ENCODE measurements around the gene FASN.

The FASN gene

DNA sequence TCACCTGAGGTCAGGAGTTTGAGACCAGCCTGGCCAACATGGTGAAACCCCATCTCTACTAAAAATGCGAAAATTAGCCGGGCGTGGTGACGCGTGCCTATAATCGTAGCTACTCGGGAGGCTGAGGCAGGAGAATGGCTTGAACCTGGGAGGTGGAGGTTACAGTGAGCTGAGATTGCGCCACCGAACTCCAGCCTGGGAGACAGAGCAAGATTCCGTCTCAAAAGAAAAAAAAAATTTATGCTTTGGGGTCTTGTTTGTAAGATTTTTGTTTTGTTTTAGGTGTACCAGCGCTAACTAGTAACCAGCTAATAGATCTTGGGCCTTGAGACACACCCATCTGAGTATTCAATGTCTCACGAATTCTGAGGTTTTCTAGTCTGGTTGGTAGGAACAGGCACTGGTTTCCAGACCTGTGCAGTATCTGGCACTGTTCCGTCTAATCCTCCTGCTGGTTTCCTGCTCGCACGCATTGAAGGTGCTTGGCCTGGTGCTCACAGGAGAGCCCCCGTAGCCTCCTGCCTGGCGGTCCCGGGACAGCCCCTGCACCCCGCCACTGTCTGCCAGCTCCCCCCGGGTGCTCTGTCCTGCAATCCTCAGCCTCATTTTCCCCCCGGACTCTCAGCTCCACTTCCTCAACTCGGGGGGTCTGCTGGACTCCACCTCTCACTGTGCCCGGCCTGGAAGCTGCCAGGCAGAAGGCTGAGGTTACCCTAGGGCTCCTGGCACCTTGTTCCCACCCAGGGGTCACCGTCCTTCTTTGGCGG is 21.8 kb downstream of the FASN start:
- DNase-seq (ENCODE audit: low spot score) = no peak

DNA sequence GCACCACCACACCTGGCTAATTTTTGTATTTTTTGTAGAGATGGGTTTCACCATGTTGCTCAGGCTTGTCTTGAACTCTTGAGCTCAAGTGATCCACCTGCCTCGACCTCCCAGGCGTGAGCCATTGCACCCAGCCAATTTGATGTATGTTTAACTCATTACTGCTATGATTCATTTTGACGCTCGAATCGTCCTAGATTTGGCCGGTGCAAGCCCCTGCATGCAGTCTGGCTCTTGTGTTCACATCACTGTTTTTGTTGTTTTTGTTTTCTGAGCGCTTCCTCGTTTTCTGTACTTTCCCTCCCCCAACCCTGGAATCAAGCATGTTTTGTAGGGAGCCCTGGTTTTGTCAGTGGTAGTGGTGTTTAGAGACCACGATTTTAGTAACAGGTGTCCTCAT is 24.6 kb downstream of the FASN start:
- no peak for DNase-seq (ENCODE audit: low spot score)

GRCh38 chr17:82072827-82073226 is 25.2 kb downstream of the FASN start:
- no peak for DNase-seq (ENCODE audit: low spot score)

- no peak for DNase-seq (ENCODE audit: low spot score)
Measured at GRCh38 chr17:82070611-82071010, 27.4 kb downstream of the FASN start.

GRCh38 chr17:82065638-82066303 is 32.3 kb downstream of the FASN start, which contains the start of gene DUS1L:
Gene DUS1L (minus strand): TSS chr17:82065804. CDS start chr17:82065059, 745 bp downstream.
- peak; percentile 49 for DNase-seq (ENCODE audit: low spot score)

GRCh38 chr17:82065193-82065637 is 32.8 kb downstream of the FASN start:
- peak; percentile 12 for DNase-seq (ENCODE audit: low spot score)

DNA sequence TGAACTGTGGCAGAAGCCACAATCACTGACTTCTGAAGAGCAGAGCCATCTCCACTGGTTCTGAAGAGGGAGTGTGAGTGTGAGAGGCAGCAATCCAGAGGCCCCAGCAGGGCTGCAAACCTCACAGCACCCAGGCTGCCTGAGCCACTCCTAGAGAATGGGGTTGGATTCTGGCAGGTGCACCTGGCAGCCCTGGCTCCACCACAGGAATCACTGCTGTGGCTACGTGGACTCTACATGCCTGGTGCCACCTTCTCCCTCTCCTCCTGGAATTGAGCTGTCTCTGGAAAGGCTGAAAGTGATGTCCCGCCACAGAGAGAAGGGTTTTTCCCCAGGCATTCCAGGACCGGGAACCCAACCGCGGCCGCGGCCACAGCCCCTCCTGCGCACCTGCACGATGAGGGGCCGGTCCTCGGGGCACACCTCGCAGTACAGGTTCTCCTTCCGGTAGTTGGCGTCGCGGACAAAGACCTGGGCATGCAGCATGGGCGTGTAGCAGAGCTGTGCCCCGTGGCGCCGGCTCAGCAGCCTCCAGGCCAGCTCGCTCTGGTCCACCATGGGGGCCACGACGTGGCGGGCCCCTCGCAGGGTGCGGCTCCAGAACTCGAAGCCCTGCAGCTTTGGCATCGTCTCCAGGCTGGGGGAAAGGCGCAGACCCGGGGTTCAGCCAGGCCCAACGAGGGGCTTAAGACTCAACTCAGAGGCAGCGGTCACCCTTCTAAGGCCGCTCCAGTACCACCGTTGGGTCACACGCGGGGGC is 33.4 kb downstream of the FASN start:
- no peak for DNase-seq (ENCODE audit: low spot score)

DNA sequence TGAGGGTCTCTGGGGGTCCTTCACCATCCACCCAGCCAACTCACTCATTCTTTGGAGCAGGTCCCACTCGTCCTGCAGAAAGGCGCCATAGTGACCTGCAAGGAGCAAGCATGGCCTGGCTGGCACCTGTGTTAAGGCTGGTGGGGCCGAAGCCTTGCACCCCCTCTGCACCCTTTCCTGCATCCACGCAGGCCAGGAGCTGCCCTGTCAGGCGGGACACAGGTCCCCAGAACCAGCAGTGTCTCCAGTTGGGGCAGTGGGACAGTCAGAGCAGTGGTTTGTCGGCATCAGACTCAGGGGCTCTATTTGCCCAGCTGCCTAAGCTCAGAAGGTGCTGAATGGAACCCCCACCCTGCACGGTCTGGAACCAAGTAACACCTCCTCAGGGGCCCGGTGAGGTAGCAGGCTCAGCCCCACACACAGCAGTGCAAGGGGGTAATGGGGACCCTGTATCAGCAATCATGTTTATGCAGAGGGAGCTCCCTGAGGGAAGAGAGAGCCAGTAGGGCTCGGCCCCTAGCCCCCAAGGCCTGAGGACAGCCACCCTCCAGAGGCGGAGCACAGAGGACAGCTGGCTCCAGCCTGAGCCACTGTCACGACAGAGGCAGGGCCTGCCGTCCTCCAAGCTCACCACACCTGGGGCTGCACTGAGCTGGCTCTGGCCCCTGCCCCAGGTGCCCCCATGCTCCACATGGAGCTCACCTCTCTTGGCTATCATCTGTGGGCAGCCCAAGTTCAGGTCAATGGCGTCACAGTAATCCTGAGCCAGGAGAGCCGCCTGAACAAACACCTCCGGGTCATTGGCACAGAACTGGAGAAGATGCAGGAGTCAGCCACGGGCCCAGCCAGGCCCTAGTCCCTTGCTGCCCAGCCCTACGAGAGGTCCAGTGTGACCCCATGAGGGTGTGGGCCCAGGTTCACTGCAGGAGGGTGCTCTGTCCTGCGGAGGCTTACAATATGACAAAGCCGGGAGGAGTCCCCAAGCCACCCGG is 34.3 kb downstream of the FASN start:
- DNase-seq (ENCODE audit: low spot score) = no peak

- no peak for DNase-seq (ENCODE audit: low spot score)
Measured at GRCh38 chr17:82062984-82063368, 35.1 kb downstream of the FASN start.

GRCh38 chr17:82062076-82062983 is 35.7 kb downstream of the FASN start:
- DNase-seq (ENCODE audit: low spot score) = no peak

DNA sequence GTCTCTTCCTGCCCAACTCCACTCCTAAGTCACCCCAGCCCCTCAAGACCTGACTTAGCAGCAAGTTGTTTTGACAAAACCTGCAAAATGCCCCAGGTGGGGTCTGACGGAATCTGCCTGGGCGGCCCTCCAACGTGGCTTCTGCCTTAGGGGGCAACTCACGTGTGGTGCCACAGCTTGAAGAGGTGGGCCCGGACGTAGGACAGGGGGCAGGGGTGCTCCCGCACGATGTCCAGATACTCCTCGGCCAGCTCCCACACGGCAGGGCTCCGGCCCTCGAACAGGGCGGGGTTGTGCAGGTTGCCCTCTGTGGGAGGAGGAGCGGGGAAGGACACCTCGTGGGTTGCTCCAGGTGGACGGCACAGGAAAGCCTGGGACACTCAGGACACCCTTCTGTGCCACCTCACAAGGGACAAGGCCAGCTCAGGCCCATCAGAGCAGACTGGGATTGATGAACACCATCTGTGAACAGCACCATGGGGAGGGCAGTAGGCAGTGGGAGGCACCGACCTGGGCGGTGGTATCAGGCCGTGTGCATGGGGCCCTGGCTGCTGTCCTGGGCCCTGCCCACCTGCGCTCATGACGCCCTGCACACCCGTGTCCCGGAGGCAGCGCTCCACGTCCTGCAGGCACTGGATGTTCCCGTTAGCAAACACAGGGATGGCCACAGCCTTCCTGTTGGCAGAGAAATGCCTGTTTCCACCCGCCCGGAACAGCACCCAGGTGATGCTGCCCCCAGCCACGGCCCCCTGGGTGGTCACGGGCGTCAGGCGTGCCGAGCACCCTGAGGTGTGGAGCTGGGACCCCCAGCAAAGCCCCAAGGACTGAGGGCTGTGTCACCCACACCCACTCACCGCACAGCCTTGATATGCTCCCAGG is 36.8 kb downstream of the FASN start:
- DNase-seq (ENCODE audit: low spot score) = no peak

- no peak for DNase-seq (ENCODE audit: low spot score)
Measured at GRCh38 chr17:82060614-82061013, 37.4 kb downstream of the FASN start.

- no peak for DNase-seq (ENCODE audit: low spot score)
Measured at GRCh38 chr17:82060001-82060380, 38.0 kb downstream of the FASN start.

DNA sequence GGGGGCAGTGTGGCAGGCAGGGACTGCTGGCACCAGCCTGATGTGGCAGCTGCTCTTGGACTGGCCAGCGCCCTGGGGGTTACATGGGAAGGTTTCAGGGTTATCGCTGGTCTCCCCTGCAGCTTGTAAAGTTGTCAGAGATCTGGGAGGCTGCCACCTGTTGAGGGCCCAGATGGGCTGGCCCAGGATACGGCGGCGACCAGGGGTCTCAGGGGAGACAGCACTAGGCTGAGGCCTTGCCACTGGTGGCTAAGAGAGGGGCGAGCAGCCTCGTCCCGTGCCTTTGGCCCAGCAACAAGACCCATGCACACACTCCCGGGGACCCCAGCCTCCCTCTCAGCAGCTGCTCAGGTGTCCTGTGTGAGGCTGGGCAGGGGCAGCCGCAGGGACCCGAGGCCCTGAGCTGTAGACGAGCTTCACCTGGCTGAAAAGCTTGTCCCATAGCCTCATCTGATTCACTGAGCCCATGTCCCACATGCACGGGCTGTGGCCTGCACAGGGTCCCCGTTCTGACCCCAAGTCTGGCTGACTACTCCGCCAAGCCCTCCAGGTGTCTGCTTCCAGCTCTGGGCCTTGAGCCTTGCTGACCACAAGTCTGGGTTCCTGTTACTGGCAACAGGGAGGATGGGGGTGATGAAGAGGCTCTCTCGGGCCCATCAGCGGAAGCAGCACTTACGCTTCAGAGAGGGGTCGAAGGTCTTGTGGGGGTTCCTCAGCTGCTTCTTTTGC is 38.6 kb downstream of the FASN start:
- no peak for DNase-seq (ENCODE audit: low spot score)

DNA sequence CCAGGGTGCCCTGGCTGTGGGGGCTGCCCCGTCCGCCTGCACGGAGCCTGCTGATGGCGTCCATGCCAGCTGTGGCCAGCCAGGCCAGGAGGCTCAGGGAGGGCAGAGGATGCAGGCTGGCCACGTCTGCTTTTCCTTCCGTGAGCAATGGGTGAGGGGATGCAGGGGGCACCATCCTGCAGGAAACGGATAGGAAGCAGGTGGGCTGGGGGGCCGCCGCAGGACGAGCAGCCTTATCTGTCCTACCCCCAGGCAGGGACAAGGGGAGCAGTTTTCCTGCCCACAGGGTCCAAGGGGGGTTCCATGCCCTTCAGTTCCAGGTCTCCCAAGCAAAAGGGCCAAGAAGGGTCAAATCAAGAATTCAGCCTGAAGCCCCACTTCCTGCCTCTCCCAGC is 39.2 kb downstream of the FASN start:
- DNase-seq (ENCODE audit: low spot score) = no peak

DNA sequence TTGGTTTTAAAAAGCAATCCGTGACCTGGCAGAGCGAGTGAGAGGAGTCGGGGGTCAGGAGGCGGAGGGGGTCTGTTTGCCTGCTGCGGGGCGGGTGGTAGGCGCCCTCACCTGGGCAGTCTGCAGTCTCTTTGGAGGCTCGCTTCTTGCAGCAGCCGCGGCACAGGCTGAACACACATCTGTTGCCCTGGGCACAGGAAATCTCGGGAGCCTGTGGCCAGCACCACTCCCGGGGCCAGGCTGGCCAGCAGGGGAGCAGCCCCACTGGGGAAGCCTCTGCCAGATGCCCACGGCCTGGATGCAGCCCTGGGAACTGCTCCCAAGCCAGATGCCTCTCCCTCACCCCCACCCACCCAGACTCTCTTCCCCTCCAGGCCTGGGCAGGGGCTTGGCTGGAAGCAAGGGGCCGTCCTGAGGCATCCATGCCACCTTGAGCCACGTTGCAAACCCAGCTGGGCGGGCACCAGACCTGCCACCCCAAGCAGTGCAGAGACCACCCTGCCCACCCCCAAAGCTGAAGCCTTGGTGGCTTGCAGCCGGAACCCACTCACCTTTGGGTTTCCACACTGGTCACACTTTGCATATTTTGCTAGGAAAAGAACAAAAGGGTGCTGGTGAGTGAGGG is 39.7 kb downstream of the FASN start:
- no peak for DNase-seq (ENCODE audit: low spot score)

DNA sequence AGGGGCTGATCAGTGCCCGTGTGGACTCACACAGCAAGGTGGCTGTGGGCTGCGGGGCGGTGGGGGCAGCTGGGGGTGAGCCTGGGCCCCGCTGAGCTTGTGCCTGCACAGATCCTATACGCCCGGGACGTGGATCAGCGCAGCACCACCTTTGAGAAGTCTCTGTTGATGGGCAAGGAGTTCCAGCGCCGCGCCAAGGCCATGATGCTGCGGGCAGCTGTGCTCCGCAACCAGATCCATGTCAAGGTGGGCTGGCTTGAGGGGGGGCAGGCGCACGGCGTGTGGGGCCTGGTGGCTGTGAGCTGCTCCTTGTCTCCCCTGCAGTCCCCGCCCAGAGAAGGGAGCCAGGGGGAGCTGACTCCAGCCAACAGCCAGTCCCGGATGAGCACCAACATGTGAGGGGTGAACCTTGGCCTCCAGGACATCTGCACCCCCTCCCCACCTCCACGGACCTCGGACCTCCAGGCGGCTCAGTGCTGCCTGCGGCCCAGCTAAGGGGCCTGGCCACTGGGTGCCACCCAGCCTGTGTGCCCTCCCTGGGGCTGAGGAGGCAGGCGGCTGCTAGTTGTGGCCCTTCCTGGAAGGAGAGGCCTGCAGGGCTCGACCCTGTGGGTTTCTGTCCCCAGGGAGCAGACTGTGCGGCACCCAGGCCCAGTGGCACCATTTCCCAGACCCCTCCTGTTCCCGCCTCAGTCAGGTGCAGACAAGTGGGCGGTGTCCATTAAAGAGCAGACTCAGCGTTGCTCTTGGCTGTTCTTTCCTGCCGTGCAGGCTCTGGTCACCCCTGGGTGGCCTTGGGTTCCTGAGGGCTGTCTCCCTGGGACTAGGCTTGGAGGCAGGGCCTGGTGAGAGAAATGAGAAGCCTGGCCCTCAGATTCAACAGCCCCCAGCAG is 41.1 kb downstream of the FASN start:
- no peak for DNase-seq (ENCODE audit: low spot score)
